ENCODE results near the gene NKX1-2.

GRCh38 chr10:124481717-124482116, 31.9 kb upstream of the NKX1-2 start:
- no peak for TF ChIP-seq FOS (IDR thresholded peaks at IDR 0.05; ENCODE audit: low read depth, low read length)
- TF ChIP-seq CHD1 (IDR thresholded peaks at IDR 0.05; ENCODE audit: low read depth, low read length): no peak
- TF ChIP-seq CTCF (conservative IDR thresholded peaks at IDR 0.05; ENCODE audit: low read depth, low read length): no peak
- TF ChIP-seq RCOR1 (IDR thresholded peaks at IDR 0.05; ENCODE audit: insufficient replicate concordance, low read length): no peak
- no peak for TF ChIP-seq POLR2A (IDR thresholded peaks at IDR 0.05; ENCODE audit: low read depth, low read length)
- TF ChIP-seq SMC3 (IDR thresholded peaks at IDR 0.05; ENCODE audit: low read depth, low read length): no peak
- TF ChIP-seq MAFK (IDR thresholded peaks at IDR 0.05; ENCODE audit: low read depth, low read length): no peak
